Body of pancreas (tissue), 4 donors: ENCODE data around the gene GRIK4.

Experiments
- POLR2A ChIP-seq, 3 donors: fragments of 450-650 bp; IDR thresholded peaks; one replicate each; pipeline ENCODE4 v1.6.1; 2016; ENCODE audit warnings: antibody characterized with exemption in 3 of 3, mild to moderate bottlenecking in 2 of 3
- TF ChIP-seq, protein P1 (sequence below), 7 experiments: fragments of 450-650 bp in 4 of 7; fragments of 200-600 bp in 3 of 7; sonication (generic) in 3 of 7; IDR thresholded peaks; one replicate each; pipeline ENCODE4 v1.5.1; 2016 to 2019; ENCODE audit warnings: antibody characterized with exemption in 7 of 7

GRCh38 chr11:120473503-120473902, 38.0 kb upstream of the GRIK4 start:
- TF ChIP-seq, protein P1, sequence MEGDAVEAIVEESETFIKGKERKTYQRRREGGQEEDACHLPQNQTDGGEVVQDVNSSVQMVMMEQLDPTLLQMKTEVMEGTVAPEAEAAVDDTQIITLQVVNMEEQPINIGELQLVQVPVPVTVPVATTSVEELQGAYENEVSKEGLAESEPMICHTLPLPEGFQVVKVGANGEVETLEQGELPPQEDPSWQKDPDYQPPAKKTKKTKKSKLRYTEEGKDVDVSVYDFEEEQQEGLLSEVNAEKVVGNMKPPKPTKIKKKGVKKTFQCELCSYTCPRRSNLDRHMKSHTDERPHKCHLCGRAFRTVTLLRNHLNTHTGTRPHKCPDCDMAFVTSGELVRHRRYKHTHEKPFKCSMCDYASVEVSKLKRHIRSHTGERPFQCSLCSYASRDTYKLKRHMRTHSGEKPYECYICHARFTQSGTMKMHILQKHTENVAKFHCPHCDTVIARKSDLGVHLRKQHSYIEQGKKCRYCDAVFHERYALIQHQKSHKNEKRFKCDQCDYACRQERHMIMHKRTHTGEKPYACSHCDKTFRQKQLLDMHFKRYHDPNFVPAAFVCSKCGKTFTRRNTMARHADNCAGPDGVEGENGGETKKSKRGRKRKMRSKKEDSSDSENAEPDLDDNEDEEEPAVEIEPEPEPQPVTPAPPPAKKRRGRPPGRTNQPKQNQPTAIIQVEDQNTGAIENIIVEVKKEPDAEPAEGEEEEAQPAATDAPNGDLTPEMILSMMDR (IDR thresholded peaks at IDR 0.05): no peak
- TF ChIP-seq POLR2A (IDR thresholded peaks at IDR 0.05): no peak
